Measurements from ENCODE around the gene TMEM272. TPM values are rescaled to one million over a fixed set of nuclear protein-coding genes. Genes with fewer than 3 reads are reported as not detected.

The TMEM272 gene
- total and polyA plus RNA-seq, 2 of the 13 experiments (the other 11 are each of a cell fraction or from before 2014, with no cell fraction given), result 0.37 to 0.62 TPM

- TF ChIP-seq ARID4A (CRISPR knock-in tag; IDR thresholded peaks at IDR 0.05; ENCODE audit: borderline replicate concordance), result no peak
- no peak for TF ChIP-seq SRSF9 (IDR thresholded peaks at IDR 0.05; ENCODE audit: borderline replicate concordance, insufficient read depth, low read depth, low read length, poor library complexity, severe bottlenecking)
- TF ChIP-seq HNRNPUL1 (IDR thresholded peaks at IDR 0.05; ENCODE audit: low read depth, low read length), result no peak
- no peak for TF ChIP-seq ZNF567 (CRISPR knock-in tag; IDR thresholded peaks at IDR 0.05; ENCODE audit: borderline replicate concordance)
- TF ChIP-seq FOXP1 (IDR thresholded peaks at IDR 0.05), result no peak
- peak; percentile 56; the same call in 1 of the 2 replicates for TF ChIP-seq FOXP1 (CRISPR knock-in tag; IDR thresholded peaks at IDR 0.05)
- TF ChIP-seq ZMYM4 (CRISPR knock-in tag; IDR thresholded peaks at IDR 0.05), result peak; percentile 39; the same call in 1 of the 2 replicates
- TF ChIP-seq ZNF713 (CRISPR knock-in tag; IDR thresholded peaks at IDR 0.05), result no peak
- no peak for TF ChIP-seq GPBP1L1 (CRISPR knock-in tag; IDR thresholded peaks at IDR 0.05)
- TF ChIP-seq XRCC5 (optimal IDR thresholded peaks at IDR 0.05; ENCODE audit: low read length), result peak; percentile 83
- no peak for TF ChIP-seq ZC3H13 (CRISPR knock-in tag; IDR thresholded peaks at IDR 0.05)
- TF ChIP-seq KDM1A (CRISPR knock-in tag; IDR thresholded peaks at IDR 0.05), result 0 out of 2 replicates have a peak, but pooled peaks have one; percentile 31
- TF ChIP-seq NR3C1 (CRISPR knock-in tag; IDR thresholded peaks at IDR 0.05), result no peak
- no peak for TF ChIP-seq AHR (CRISPR knock-in tag; IDR thresholded peaks at IDR 0.05)
- TF ChIP-seq ZNF879 (CRISPR knock-in tag; IDR thresholded peaks at IDR 0.05), result no peak
- no peak for TF ChIP-seq TCF7L2 (IDR thresholded peaks at IDR 0.05; ENCODE audit: low read depth, low read length)
- TF ChIP-seq MIXL1 (CRISPR knock-in tag; IDR thresholded peaks at IDR 0.05), result 0 out of 2 replicates have a peak, but pooled peaks have one; percentile 36
- TF ChIP-seq RFX3 (CRISPR knock-in tag; IDR thresholded peaks at IDR 0.05), result no peak
- no peak for TF ChIP-seq MZF1 (CRISPR knock-in tag; IDR thresholded peaks at IDR 0.05; ENCODE audit: borderline replicate concordance)
- TF ChIP-seq EED (CRISPR knock-in tag; IDR thresholded peaks at IDR 0.05), result no peak
- TF ChIP-seq TRIM22 (IDR thresholded peaks at IDR 0.05), result no peak
- TF ChIP-seq ZNF691 (CRISPR knock-in tag; IDR thresholded peaks at IDR 0.05; ENCODE audit: borderline replicate concordance, low read depth), result peak; percentile 84
Observed at GRCh38 chr13:51764184-51765141, 80.5 kb downstream of the TMEM272 start (continued).

Measured in HepG2 (cell line).